Astrocyte (in vitro differentiated cells and primary cell): ENCODE data around the gene ITPR2. TPM values are rescaled to one million over a fixed set of nuclear protein-coding genes. Genes with fewer than 3 reads are reported as not detected.

Experiments
- DNase-seq: peaks from one replicate; pipeline ENCODE4 v3.0.0-alpha.2; 2010; ENCODE audit warnings: low read depth
- FAIRE-seq: peaks from 2 replicates; lab custom pipeline; 2011; peaks lifted over from hg19 to GRCh38; lab: Jason Lieb, UNC
- H2AFZ ChIP-seq: 2 replicates; pipeline ENCODE4 v1.6.0; 2012; ENCODE audit warnings: low read depth, low read length, inconsistent platforms
- H3K27ac ChIP-seq: 2 replicates; pipeline ENCODE4 v1.5.1; 2011; ENCODE audit warnings: low read depth, low read length, inconsistent platforms
- H3K27me3 ChIP-seq: 2 replicates; pipeline ENCODE4 v1.6.0; 2011; ENCODE audit warnings: low read length, inconsistent platforms; ENCODE audit not compliant: insufficient read depth
- H3K36me3 ChIP-seq: 2 replicates; pipeline ENCODE4 v1.5.1; 2011; ENCODE audit warnings: low read length, inconsistent platforms; ENCODE audit not compliant: insufficient read depth
- H3K4me1 ChIP-seq: 2 replicates; pipeline ENCODE4 v1.5.1; 2011; ENCODE audit warnings: low read length, inconsistent platforms; ENCODE audit not compliant: insufficient read depth
- H3K4me2 ChIP-seq: 2 replicates; pipeline ENCODE4 v1.6.0; 2012; ENCODE audit warnings: low read length, inconsistent platforms
- H3K4me3 ChIP-seq: 2 replicates; pipeline ENCODE4 v1.5.1; 2011; ENCODE audit warnings: low read depth, mild to moderate bottlenecking, low read length, inconsistent platforms; ENCODE audit not compliant: insufficient read depth
- H3K79me2 ChIP-seq: 2 replicates; pipeline ENCODE4 v1.6.0; 2012; ENCODE audit warnings: mild to moderate bottlenecking, low read length, inconsistent platforms; ENCODE audit not compliant: insufficient read depth
- H3K9ac ChIP-seq: 2 replicates; pipeline ENCODE4 v1.6.0; 2012; ENCODE audit warnings: mild to moderate bottlenecking, low read length, inconsistent platforms
- H3K9me3 ChIP-seq: 2 replicates; pipeline ENCODE4 v1.5.1; 2012; ENCODE audit warnings: low read depth, mild to moderate bottlenecking, low read length, inconsistent platforms; ENCODE audit not compliant: insufficient read depth
- H4K20me1 ChIP-seq: 2 replicates; pipeline ENCODE4 v1.6.0; 2012; ENCODE audit warnings: low read length, inconsistent platforms; ENCODE audit not compliant: insufficient read depth
- H3K27ac Mint-ChIP-seq: one replicate; pipeline ENCODE4 v1.8.0; 2021; ENCODE audit warnings: mild to moderate bottlenecking, mixed read lengths; ENCODE audit not compliant: unreplicated experiment
- H3K27me3 Mint-ChIP-seq: one replicate; pipeline ENCODE4 v1.8.0; 2021; ENCODE audit warnings: low read depth, mixed read lengths; ENCODE audit not compliant: unreplicated experiment
- H3K36me3 Mint-ChIP-seq: one replicate; pipeline ENCODE4 v1.8.0; 2021; ENCODE audit warnings: low read depth, mixed read lengths; ENCODE audit not compliant: unreplicated experiment
- H3K4me1 Mint-ChIP-seq: one replicate; pipeline ENCODE4 v1.8.0; 2021; ENCODE audit warnings: low read depth, mixed read lengths; ENCODE audit not compliant: unreplicated experiment
- H3K4me3 Mint-ChIP-seq: one replicate; pipeline ENCODE4 v1.8.0; 2021; ENCODE audit warnings: mild to moderate bottlenecking, moderate library complexity, mixed read lengths; ENCODE audit not compliant: unreplicated experiment
- H3K9me3 Mint-ChIP-seq: one replicate; pipeline ENCODE4 v1.8.0; 2021; ENCODE audit warnings: mild to moderate bottlenecking, mixed read lengths; ENCODE audit not compliant: unreplicated experiment
- CTCF ChIP-seq: IDR thresholded peaks from 2 replicates; pipeline ENCODE4 v1.5.1; 2011; ENCODE audit warnings: low read depth, mild to moderate bottlenecking, inconsistent platforms, low read length, moderate library complexity; ENCODE audit not compliant: insufficient read depth
- EZH2 ChIP-seq: IDR thresholded peaks from 2 replicates; pipeline ENCODE4 v1.6.1; 2012; ENCODE audit warnings: mild to moderate bottlenecking, low read length, inconsistent platforms; ENCODE audit not compliant: insufficient read depth
- total RNA-seq: library from RNA; stranded (reverse); gene quantifications from 2 replicates; pipeline ENCODE4 v1.2.1, GENCODE V29; 2021

Gene ITPR2
- total RNA-seq, 1 donor from 2014 or later = 24.4 TPM

DNA sequence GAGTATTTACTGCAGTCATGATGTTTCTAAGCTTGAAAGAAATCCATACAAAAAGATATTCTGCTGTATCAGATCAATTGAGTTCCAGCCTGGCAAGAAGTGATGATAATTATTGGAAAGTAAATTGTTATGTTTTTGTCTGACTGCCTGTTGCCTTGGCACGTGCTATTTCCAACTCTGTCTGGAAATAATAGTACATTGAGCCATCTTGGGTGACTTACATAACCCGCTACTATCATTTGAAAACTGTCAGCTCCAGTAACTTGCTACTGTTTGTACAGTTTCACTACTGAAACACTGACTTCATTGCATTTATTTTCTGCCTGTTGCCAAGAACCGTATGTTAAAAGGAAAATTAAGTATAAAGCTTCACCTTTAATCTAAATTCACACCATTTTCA lies 318.6 kb downstream of the ITPR2 start:
- no peaks in the 10 kb centered on the region for H3K79me2 ChIP-seq
- no peak overlapping the region for H3K4me3 ChIP-seq
- H3K9me3 ChIP-seq = no peaks in the 10 kb centered on the region
- TF ChIP-seq CTCF = no peak
- no peaks in the 10 kb centered on the region for H3K4me1 ChIP-seq
- Mint-ChIP-seq H3K4me1 (peaks cover 2% of the 10 kb centered on the region), H3K4me3 (no peak overlapping the region), H3K27me3 (no peaks in the 10 kb centered on the region), H3K27ac (no peak overlapping the region), H3K36me3 (no peaks in the 10 kb centered on the region), H3K9me3 (no peaks in the 10 kb centered on the region)
- no peaks in the 10 kb centered on the region for H3K36me3 ChIP-seq
- no peak for FAIRE-seq
- H4K20me1 ChIP-seq = no peaks in the 10 kb centered on the region
- no peak for DNase-seq
- H3K27me3 ChIP-seq = no peaks in the 10 kb centered on the region
- no peak overlapping the region for H2AFZ ChIP-seq
- H3K9ac ChIP-seq = no peak overlapping the region
- no peak overlapping the region for H3K4me2 ChIP-seq
- no peak overlapping the region for H3K27ac ChIP-seq

DNA sequence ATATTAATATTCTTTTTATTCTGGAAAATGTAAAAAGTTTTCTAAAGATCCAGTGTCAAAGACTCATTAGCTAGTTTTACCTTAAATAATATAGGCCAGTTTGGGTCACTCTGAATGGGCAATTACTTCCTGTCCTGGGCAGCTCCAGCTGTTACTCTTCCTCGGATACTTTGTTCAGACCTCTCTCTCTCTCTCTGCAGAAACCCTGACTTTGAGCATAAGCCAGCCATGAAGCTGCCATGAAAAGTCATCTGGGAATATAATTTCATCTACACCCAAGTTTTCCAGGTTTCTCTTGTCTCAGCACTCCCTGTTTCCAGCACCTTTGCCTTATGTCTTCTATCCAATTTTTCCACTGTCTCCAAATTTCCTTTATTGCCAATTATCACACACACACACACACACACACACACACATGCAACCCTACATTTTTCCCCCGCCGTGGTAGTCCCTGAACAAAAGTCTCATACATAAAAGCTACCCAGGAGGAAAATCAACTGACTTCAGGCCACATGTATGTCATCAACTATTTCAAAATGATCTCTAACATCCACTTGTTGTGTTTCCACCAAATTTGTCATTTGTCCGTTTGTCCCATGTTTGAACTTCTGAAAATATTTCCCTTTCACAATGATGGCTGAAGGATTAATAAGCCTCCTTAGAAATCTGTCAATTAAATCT lies 319.5 kb downstream of the ITPR2 start:
- Histone ChIP-seq H3K27me3 (no peaks in the 10 kb centered on the region), H2AFZ (no peak overlapping the region), H3K4me3 (no peak overlapping the region), H3K9me3 (no peaks in the 10 kb centered on the region), H4K20me1 (no peaks in the 10 kb centered on the region), H3K4me1 (no peaks in the 10 kb centered on the region), H3K9ac (no peak overlapping the region), H3K4me2 (no peak overlapping the region), H3K36me3 (no peaks in the 10 kb centered on the region), H3K79me2 (no peaks in the 10 kb centered on the region), H3K27ac (no peak overlapping the region)
- no peaks in the 10 kb centered on the region for H3K9me3 Mint-ChIP-seq
- H3K27ac Mint-ChIP-seq = no peak overlapping the region
- no peak overlapping the region for H3K4me3 Mint-ChIP-seq
- no peaks in the 10 kb centered on the region for H3K36me3 Mint-ChIP-seq
- FAIRE-seq (no peak), DNase-seq (no peak)
- H3K4me1 Mint-ChIP-seq = peaks cover 2% of the 10 kb centered on the region
- no peak for TF ChIP-seq CTCF
- no peak for TF ChIP-seq EZH2
- H3K27me3 Mint-ChIP-seq = no peaks in the 10 kb centered on the region

- no peak overlapping the region for H3K4me3 Mint-ChIP-seq
- Histone ChIP-seq H4K20me1 (no peaks in the 10 kb centered on the region), H3K4me2 (no peak overlapping the region), H2AFZ (no peak overlapping the region), H3K27ac (no peak overlapping the region), H3K36me3 (no peaks in the 10 kb centered on the region), H3K4me3 (no peak overlapping the region), H3K4me1 (no peaks in the 10 kb centered on the region), H3K9me3 (no peaks in the 10 kb centered on the region), H3K79me2 (no peaks in the 10 kb centered on the region), H3K27me3 (no peaks in the 10 kb centered on the region), H3K9ac (no peak overlapping the region)
- peaks cover 2% of the 10 kb centered on the region for H3K4me1 Mint-ChIP-seq
- no peak for TF ChIP-seq EZH2
- no peak for TF ChIP-seq CTCF
- no peaks in the 10 kb centered on the region for H3K9me3 Mint-ChIP-seq
- DNase-seq = no peak
- FAIRE-seq = no peak
- H3K27me3 Mint-ChIP-seq = no peaks in the 10 kb centered on the region
- H3K36me3 Mint-ChIP-seq = no peaks in the 10 kb centered on the region
- H3K27ac Mint-ChIP-seq = no peak overlapping the region
Measured at GRCh38 chr12:26512213-26512612, 320.8 kb downstream of the ITPR2 start.
